Stimulated activated CD4-positive, alpha-beta T cell treated with anti-CD3 and anti-CD28 coated beads, Interleukin-1b, Interleukin-23, amount 100 ng/mL, for 4 hours (primary cell): Measurements from ENCODE around the gene ZNF106.

Source experiments
- DNase-seq, 2 donors: peaks; one replicate each; pipeline ENCODE4 v3.0.0-alpha.2; 2020; ENCODE audit warnings: low read depth in 2 of 2

ZNF106 gene

GRCh38 chr15:42474827-42475226, 16.1 kb downstream of the ZNF106 start:
- DNase-seq: no peak

GRCh38 chr15:42471002-42471401, 19.9 kb downstream of the ZNF106 start:
- no peak for DNase-seq

GRCh38 chr15:42465520-42466259, 25.3 kb downstream of the ZNF106 start:
- no peak for DNase-seq

GRCh38 chr15:42461261-42461660, 29.7 kb downstream of the ZNF106 start:
- DNase-seq: no peak

GRCh38 chr15:42457445-42458442, 33.2 kb downstream of the ZNF106 start:
- DNase-seq: no peak

GRCh38 chr15:42456971-42457370, 34.0 kb downstream of the ZNF106 start:
- no peak for DNase-seq

- DNase-seq: no peak
Measured at GRCh38 chr15:42456531-42456930, 34.4 kb downstream of the ZNF106 start.

- no peak for DNase-seq
Measured at GRCh38 chr15:42453826-42454225, 37.1 kb downstream of the ZNF106 start.

- DNase-seq: no peak
Measured at GRCh38 chr15:42450425-42450790, 40.5 kb downstream of the ZNF106 start.

- no peak for DNase-seq
Measured at GRCh38 chr15:42449770-42450424, 41.0 kb downstream of the ZNF106 start.

- no peak for DNase-seq
Measured at GRCh38 chr15:42448281-42448680, 42.7 kb downstream of the ZNF106 start.

GRCh38 chr15:42447599-42447998, 43.3 kb downstream of the ZNF106 start:
- no peak for DNase-seq

GRCh38 chr15:42445551-42445950, 45.4 kb downstream of the ZNF106 start:
- DNase-seq: no peak

- no peak for DNase-seq
Measured at GRCh38 chr15:42444415-42445063, 46.4 kb downstream of the ZNF106 start.

GRCh38 chr15:42427429-42428223, 63.3 kb downstream of the ZNF106 start:
- no peak for DNase-seq

- DNase-seq: no peak
Measured at GRCh38 chr15:42421376-42421775, 69.6 kb downstream of the ZNF106 start.

GRCh38 chr15:42419369-42419768, 71.6 kb downstream of the ZNF106 start:
- no peak for DNase-seq

GRCh38 chr15:42413920-42414319, 77.0 kb downstream of the ZNF106 start:
- DNase-seq: no peak

- no peak for DNase-seq
Measured at GRCh38 chr15:42411884-42412283, 79.1 kb downstream of the ZNF106 start.

GRCh38 chr15:42409011-42409410, 81.9 kb downstream of the ZNF106 start:
- DNase-seq: no peak

- no peak for DNase-seq
Measured at GRCh38 chr15:42408178-42408577, 82.8 kb downstream of the ZNF106 start.
